ENCODE measurements around the gene SEMA6D. TPM values are rescaled to one million over a fixed set of nuclear protein-coding genes. Genes with fewer than 3 reads are reported as not detected.

SEMA6D gene
- total and polyA plus RNA-seq, 10 of the 15 experiments (the other 5 are each of a cell fraction or from before 2014, with no cell fraction given), result 0.01 to 0.52 (median 0.09) TPM; not detected in 6

DNA sequence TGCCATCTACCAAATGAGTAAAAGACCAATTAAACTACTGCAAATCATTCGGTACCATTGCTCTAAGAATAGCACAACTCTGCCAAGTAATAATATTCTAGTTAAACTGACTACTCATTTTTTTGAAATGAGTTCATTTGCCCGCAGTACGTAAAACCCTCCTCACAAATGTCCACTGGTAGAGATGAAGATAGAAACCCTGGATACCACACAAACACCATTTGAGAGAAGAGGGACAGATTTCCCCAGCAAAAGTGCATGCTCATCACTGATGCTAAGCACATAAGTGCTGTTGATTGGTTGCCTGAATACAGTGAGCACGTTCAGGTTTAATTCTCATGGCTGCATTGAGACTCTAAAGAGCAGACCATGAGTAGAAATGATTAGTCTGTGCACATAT, 34.6 kb upstream of the SEMA6D start:
- RAD21 ChIA-PET (ENCODE audit: unreplicated experiment), result no interaction called here
- in situ Hi-C loops (cut with MboI), result no loop called here
- no peaks in the 10 kb centered on the region for H3K36me3 ChIP-seq (ENCODE audit: control insufficient read depth in 2 of 2, insufficient read depth in 2 of 2, low read length in 1 of 2)
- H3K27me3 ChIP-seq (replicated peaks in 1 of 2; ENCODE audit: control insufficient read depth in 2 of 2, insufficient read depth in 2 of 2, low read length in 1 of 2), result no peaks in the 10 kb centered on the region
- intact Hi-C loops (cut with micrococcal nuclease; ENCODE audit: unreplicated experiment), result no loop called here
- H4K20me1 ChIP-seq (ENCODE audit: control insufficient read depth, insufficient read depth), result no peaks in the 10 kb centered on the region
- TF ChIP-seq ZNF207 (IDR thresholded peaks at IDR 0.05; ENCODE audit: borderline replicate concordance), result no peak
- 30% methylated on average over 4 of the region's 4 CpGs for WGBS (ENCODE audit: insufficient coverage, insufficient replicate concordance, low lambda C conversion rate, missing lambda C conversion rate)
- BruUV-seq (replicated peaks), result no TSS peak
- H3K79me2 ChIP-seq (ENCODE audit: control insufficient read depth, insufficient read depth, low read length), result no peaks in the 10 kb centered on the region
- CTCF ChIA-PET, result no interaction called here
- FAIRE-seq, result no peak
- no peaks in the 10 kb centered on the region for H3K9me3 ChIP-seq (replicated peaks; ENCODE audit: control insufficient read depth, insufficient read depth, low read length)
- H3K4me2 ChIP-seq (ENCODE audit: control insufficient read depth, insufficient read depth), result no peak overlapping the region
- SMC1A ChIA-PET (ENCODE audit: uncharacterized antibody, unreplicated experiment), result no interaction called here
- H3K4me3 ChIP-seq, result no peak overlapping the region
- H3K9ac ChIP-seq (ENCODE audit: control insufficient read depth, insufficient read depth, low read length), result no peak overlapping the region
- POLR2A ChIA-PET, result no interaction called here
- no peaks in the 10 kb centered on the region for H3K4me1 ChIP-seq (ENCODE audit: control insufficient read depth, insufficient read depth, low read length)
- H3K27ac ChIP-seq (ENCODE audit: control insufficient read depth, insufficient read depth), result no peak overlapping the region
- DNase-seq (ENCODE audit: low read depth, low spot score), result no peak
- no peak for ATAC-seq
- H2AFZ ChIP-seq (ENCODE audit: control insufficient read depth, low read depth, low read length), result no peak overlapping the region

DNA sequence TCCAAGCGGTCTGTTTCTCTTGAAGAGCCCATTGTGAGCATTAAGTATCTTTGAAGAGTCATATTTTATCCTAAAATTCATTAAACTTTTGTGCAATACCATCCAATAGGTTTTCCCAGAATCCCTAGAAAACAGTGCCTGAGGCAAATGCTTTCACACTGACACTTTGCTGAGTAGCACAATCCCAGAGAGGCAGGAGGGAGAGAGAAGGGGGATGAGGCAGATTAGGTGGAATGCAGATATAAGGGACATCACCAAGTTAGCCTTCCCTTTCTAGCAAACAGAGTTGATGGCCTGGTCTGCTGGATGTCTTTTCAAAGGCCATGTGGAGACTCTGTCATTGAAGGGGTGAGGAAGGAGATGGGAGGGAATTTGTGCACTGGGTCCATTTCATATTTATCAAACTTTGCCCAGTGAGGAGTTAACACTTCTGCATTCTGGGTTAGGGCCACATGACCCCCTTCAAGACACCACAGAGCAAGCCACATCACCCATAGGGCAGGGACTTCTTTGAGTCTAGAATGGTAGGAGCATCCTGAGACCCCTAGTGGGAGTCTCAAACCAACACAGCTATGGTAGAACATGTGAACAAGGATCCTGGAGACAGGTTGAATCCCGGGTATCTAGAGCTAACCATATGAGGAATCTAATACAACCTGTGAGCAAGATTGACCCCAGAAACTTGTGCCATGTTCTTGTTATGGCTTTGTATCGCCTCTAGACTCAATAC, 32.0 kb upstream of the SEMA6D start:
- Histone ChIP-seq H2AFZ (ENCODE audit: control insufficient read depth, low read depth, low read length) (no peak overlapping the region), H3K27ac (ENCODE audit: control insufficient read depth, insufficient read depth) (no peak overlapping the region), H3K9ac (ENCODE audit: control insufficient read depth, insufficient read depth, low read length) (no peak overlapping the region), H3K27me3 (replicated peaks in 1 of 2; ENCODE audit: control insufficient read depth in 2 of 2, insufficient read depth in 2 of 2, low read length in 1 of 2) (no peaks in the 10 kb centered on the region), H3K79me2 (ENCODE audit: control insufficient read depth, insufficient read depth, low read length) (no peaks in the 10 kb centered on the region), H3K9me3 (replicated peaks; ENCODE audit: control insufficient read depth, insufficient read depth, low read length) (no peaks in the 10 kb centered on the region), H4K20me1 (ENCODE audit: control insufficient read depth, insufficient read depth) (no peaks in the 10 kb centered on the region), H3K4me1 (ENCODE audit: control insufficient read depth, insufficient read depth, low read length) (no peaks in the 10 kb centered on the region), H3K4me3 (no peak overlapping the region), H3K36me3 (ENCODE audit: control insufficient read depth in 2 of 2, insufficient read depth in 2 of 2, low read length in 1 of 2) (no peaks in the 10 kb centered on the region), H3K4me2 (ENCODE audit: control insufficient read depth, insufficient read depth) (no peak overlapping the region)
- ChIA-PET POLR2A (no interaction called here), SMC1A (ENCODE audit: uncharacterized antibody, unreplicated experiment) (no interaction called here), CTCF (no interaction called here), RAD21 (ENCODE audit: unreplicated experiment) (no interaction called here)
- BruUV-seq (replicated peaks), result no TSS peak
- FAIRE-seq (no peak), DNase-seq (ENCODE audit: low read depth, low spot score) (no peak), ATAC-seq (no peak)
- TF ChIP-seq NFXL1 (IDR thresholded peaks at IDR 0.05; ENCODE audit: borderline replicate concordance) (no peak), MYC (IDR thresholded peaks at IDR 0.05; ENCODE audit: insufficient read depth, insufficient read length, insufficient replicate concordance, low read length, severe bottlenecking) (no peak), HDGF (IDR thresholded peaks at IDR 0.05) (no peak), RCOR1 (conservative IDR thresholded peaks at IDR 0.05; ENCODE audit: low read depth, low read length) (no peak), NFYA (IDR thresholded peaks at IDR 0.05; ENCODE audit: borderline replicate concordance, low read depth, low read length) (no peak), KDM1A (IDR thresholded peaks at IDR 0.05; ENCODE audit: borderline replicate concordance) (no peak), NFYB (IDR thresholded peaks at IDR 0.05; ENCODE audit: insufficient read depth, low read depth, low read length) (no peak), PML (IDR thresholded peaks at IDR 0.05; ENCODE audit: low read length) (no peak)
- 1% methylated on average over 3 of the region's 3 CpGs for WGBS (ENCODE audit: insufficient coverage, insufficient replicate concordance, low lambda C conversion rate, missing lambda C conversion rate)
- in situ Hi-C loops (cut with MboI), result no loop called here
- intact Hi-C loops (cut with micrococcal nuclease; ENCODE audit: unreplicated experiment), result no loop called here
